ENCODE data around the gene ADD1.

The ADD1 gene

GRCh38 chr4:2908686-2909085, 65.0 kb downstream of the ADD1 start:
- no peaks in the 10 kb centered on the region for H3K27me3 ChIP-seq
- no peak overlapping the region for H3K4me3 ChIP-seq (ENCODE audit: low read depth, low read length)
- H3K36me3 ChIP-seq: peaks cover 62% of the 10 kb centered on the region
- TF ChIP-seq CTCF (IDR thresholded peaks at IDR 0.05; ENCODE audit: low read depth, low read length): no peak
- no peaks in the 10 kb centered on the region for H3K9me3 ChIP-seq
- no peak for DNase-seq
- H3K4me1 ChIP-seq: peaks cover 7% of the 10 kb centered on the region

GRCh38 chr4:2909583-2909982, 65.9 kb downstream of the ADD1 start:
- no peak for DNase-seq
- H3K36me3 ChIP-seq: peaks cover 58% of the 10 kb centered on the region
- no peaks in the 10 kb centered on the region for H3K9me3 ChIP-seq
- H3K4me3 ChIP-seq (ENCODE audit: low read depth, low read length): no peak overlapping the region
- H3K27me3 ChIP-seq: no peaks in the 10 kb centered on the region
- peaks cover 7% of the 10 kb centered on the region for H3K4me1 ChIP-seq
- no peak for TF ChIP-seq CTCF (IDR thresholded peaks at IDR 0.05; ENCODE audit: low read depth, low read length)

GRCh38 chr4:2910409-2910808, 66.8 kb downstream of the ADD1 start:
- TF ChIP-seq CTCF (IDR thresholded peaks at IDR 0.05; ENCODE audit: low read depth, low read length): no peak
- peaks cover 62% of the 10 kb centered on the region for H3K36me3 ChIP-seq
- H3K4me1 ChIP-seq: peaks cover 7% of the 10 kb centered on the region
- H3K9me3 ChIP-seq: no peaks in the 10 kb centered on the region
- no peaks in the 10 kb centered on the region for H3K27me3 ChIP-seq
- H3K4me3 ChIP-seq (ENCODE audit: low read depth, low read length): no peak overlapping the region
- DNase-seq: no peak

- no peak overlapping the region for H3K4me3 ChIP-seq (ENCODE audit: low read depth, low read length)
- no peak for DNase-seq
- H3K9me3 ChIP-seq: peaks cover 3% of the 10 kb centered on the region; the same call in 1 of the 2 replicates
- H3K36me3 ChIP-seq: peaks cover 68% of the 10 kb centered on the region
- TF ChIP-seq CTCF (IDR thresholded peaks at IDR 0.05; ENCODE audit: low read depth, low read length): no peak
- H3K27me3 ChIP-seq: no peaks in the 10 kb centered on the region
- no peaks in the 10 kb centered on the region for H3K4me1 ChIP-seq
Measured at GRCh38 chr4:2911868-2912267, 68.2 kb downstream of the ADD1 start.

- H3K4me1 ChIP-seq: no peaks in the 10 kb centered on the region
- H3K36me3 ChIP-seq: peaks cover 57% of the 10 kb centered on the region
- H3K27me3 ChIP-seq: no peaks in the 10 kb centered on the region
- DNase-seq: no peak
- no peak overlapping the region for H3K4me3 ChIP-seq (ENCODE audit: low read depth, low read length)
- no peak for TF ChIP-seq CTCF (IDR thresholded peaks at IDR 0.05; ENCODE audit: low read depth, low read length)
- peaks cover 3% of the 10 kb centered on the region; the same call in 1 of the 2 replicates for H3K9me3 ChIP-seq
Measured at GRCh38 chr4:2913168-2913567, 69.5 kb downstream of the ADD1 start.

GRCh38 chr4:2914256-2915126, 70.8 kb downstream of the ADD1 start:
- Histone ChIP-seq H3K4me3 (ENCODE audit: low read depth, low read length) (no peak overlapping the region), H3K36me3 (peaks cover 47% of the 10 kb centered on the region), H3K27me3 (no peaks in the 10 kb centered on the region), H3K9me3 (peaks cover 3% of the 10 kb centered on the region; the same call in 1 of the 2 replicates), H3K4me1 (no peaks in the 10 kb centered on the region)
- no peak for DNase-seq
- no peak for TF ChIP-seq CTCF (IDR thresholded peaks at IDR 0.05; ENCODE audit: low read depth, low read length)
